NCI-H2227 (cell line): ENCODE measurements around the gene RANBP9.

ENCODE experiments used
- DNase-seq: peaks from one replicate; lab custom pipeline; 2025; ENCODE audit not compliant: unreplicated experiment; lab: John Stamatoyannopoulos, UW

The RANBP9 gene

GRCh38 chr6:13711324-13711732 is 307 bp downstream of the RANBP9 start:
- no peak for DNase-seq

GRCh38 chr6:13710552-13711323 is 897 bp downstream of the RANBP9 start:
- DNase-seq, result peak; percentile 40

- DNase-seq, result peak; percentile 31
Observed at GRCh38 chr6:13709689-13710551, 1.7 kb downstream of the RANBP9 start.

DNA sequence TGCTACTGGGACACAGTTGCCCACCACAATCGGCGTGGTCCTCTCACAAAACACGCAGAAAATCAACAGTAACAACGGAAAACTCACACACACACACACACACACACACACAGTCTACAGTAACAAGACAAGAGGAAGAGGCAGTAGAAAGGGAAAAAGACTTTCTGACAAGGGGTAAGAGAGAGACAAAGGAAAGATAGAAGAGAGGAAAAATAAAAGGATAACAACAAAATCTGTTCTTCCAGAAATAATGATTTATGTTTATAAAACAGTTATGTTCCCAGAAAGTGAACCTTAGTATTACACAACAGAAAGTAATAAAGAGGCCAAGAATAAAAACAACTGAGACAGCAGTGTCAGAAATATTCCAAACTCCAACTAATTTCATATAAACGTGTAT is 2.9 kb downstream of the RANBP9 start:
- DNase-seq, result peak; percentile 5

GRCh38 chr6:13703496-13703895 is 8.1 kb downstream of the RANBP9 start:
- DNase-seq, result no peak

DNA sequence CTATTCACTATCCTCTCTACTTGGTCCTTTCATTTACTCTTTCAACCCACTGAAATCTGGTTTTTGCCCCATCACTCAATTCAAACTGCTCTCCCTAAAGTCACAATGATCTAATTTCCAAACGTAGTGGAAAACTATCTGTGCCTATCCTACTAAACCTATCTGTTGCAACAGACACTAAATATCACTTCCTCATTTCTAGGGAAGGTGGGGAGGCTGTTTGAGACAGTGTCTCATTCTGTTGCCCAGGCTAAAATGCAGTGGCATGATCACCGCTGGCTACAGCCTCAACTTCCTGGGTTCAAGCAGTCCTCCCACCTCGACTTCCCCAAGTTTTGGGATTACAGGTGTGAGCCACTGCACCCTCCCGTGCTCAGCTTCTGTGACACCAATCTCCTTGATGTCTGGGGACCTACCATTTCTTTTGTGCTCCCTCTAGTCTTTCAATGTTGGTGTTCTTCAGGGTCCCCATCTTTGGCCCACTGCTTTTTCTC is 8.8 kb downstream of the RANBP9 start:
- DNase-seq, result no peak

DNA sequence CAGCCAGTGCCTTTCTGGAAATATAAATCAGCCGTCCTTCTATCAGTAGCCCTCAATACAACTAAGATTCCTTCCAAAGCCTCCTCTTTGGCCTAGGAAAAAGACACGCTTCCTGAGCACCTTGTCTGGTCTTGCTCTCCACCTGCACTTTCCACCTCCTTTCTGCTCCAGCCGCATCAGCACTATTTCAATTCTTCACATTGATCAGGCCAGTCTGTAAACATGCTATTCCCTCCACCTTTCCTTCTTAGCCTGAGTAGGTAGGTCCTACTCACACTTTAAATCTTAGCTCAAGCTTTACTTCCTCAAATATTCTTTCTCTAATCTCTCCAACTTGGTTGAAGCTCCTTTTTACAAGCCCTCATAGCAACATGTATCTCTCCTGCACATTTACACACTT is 11.4 kb downstream of the RANBP9 start:
- no peak for DNase-seq

DNA sequence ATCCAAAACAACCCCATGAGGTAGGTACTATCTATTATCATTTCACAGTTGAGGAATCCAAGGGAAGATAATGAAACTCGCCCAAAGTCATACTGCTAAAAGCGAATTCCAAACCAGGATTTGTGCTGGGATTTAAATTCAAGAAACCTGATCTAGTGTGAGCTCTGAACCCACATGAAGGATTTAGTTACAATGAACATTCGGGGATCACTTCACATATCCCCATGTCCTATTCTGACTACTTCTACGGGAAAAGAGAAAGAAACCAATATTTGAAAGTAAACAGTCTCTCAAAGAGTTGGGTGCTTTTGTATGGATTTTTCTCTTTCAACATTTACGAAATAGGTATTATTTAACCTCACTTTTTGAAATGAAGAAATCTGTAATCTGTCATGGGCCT is 12.9 kb downstream of the RANBP9 start:
- no peak for DNase-seq

DNA sequence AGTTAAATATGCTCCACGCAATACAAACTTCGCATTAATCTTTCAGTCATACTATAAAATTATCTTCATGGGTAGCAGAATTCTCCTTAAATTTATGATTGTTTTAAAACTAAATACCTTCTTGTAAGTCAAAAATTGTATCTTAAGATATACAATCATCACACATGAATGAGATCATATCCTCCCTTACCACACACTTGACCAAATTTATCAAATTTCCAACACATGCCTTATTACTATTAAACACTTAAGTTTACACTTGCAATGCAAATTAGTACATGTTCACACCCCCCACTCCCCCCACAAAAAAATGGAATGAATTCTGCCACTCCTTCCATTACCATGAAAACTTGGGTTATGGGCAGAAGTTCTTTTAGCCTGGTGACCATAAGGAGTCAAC is 13.8 kb downstream of the RANBP9 start:
- no peak for DNase-seq

- DNase-seq, result no peak
Observed at GRCh38 chr6:13696226-13696625, 15.4 kb downstream of the RANBP9 start.

- no peak for DNase-seq
Observed at GRCh38 chr6:13695252-13695651, 16.4 kb downstream of the RANBP9 start.

- no peak for DNase-seq
Observed at GRCh38 chr6:13694562-13694961, 17.1 kb downstream of the RANBP9 start.

DNA sequence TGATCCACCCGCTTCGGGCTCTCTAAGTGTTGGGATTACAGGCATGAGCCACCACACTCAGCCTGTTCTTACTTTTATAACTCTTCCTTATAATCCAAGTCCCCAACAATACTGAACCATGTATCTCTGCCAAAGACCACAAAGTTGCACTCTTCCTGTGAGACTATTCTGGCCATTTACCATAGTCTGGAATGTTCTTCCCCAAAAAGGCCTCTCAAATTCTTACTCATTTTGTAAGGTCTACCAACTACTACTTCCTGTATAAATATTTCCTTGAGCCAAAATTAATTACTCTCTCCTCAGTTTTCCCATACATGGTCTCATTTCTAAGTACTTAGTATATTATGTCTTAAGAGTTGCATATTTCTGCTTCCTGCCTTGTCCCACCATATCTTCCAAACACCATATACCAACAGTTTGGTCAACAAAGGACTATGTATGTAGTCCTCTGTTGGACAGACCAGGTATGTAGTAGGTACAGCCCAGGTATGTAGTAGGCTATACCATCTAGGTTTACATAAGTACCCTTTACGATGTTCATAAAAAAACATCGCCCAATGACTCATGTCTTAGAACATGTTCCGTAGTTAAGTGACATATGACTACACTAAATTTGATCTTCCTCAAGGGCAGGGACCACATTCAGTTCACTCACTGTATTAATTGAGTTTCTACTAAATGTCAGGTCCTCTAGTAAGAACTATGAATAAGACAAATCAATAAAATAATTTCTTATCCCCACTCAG is 22.0 kb downstream of the RANBP9 start:
- no peak for DNase-seq

GRCh38 chr6:13688692-13689196 is 22.9 kb downstream of the RANBP9 start:
- DNase-seq, result no peak

GRCh38 chr6:13687917-13688351 is 23.7 kb downstream of the RANBP9 start:
- DNase-seq, result no peak

GRCh38 chr6:13684855-13685254 is 26.8 kb downstream of the RANBP9 start:
- DNase-seq, result no peak

- no peak for DNase-seq
Observed at GRCh38 chr6:13683038-13683437, 28.6 kb downstream of the RANBP9 start.

GRCh38 chr6:13682346-13682745 is 29.3 kb downstream of the RANBP9 start:
- DNase-seq, result no peak

DNA sequence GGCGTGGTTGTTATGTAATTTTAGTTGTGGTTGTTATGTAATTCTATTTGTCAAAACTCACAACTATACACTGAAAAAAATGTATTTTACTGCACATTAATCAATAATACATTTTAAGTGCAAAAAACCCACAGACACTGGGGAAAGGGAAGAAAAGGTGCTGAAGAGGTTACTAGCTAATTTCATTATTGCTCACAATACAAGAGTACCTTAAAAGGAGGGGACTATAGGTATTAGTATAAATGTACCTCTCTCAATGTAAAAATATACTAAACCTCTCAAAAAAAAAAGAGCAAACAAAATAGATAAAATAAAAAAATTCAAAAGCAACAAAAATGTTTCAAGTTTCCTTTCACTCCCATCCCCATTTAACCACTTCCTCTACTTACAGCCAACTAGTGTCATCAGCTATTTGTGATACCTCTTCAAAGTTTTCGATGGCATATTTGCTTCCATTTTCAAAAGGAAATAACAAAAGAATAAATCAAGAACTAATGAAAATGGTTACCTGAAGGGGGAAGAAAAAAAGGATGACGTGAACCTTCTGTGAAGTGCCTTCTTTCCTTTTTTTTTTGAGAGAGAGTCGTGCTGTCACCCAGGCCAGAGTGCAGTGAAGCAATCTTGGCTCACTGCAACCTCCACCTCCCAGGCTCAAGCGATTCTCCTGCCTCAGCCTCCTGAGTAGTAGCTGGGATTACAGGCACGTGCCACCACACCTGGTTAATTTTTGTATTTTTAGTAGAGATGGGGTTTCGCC is 30.2 kb downstream of the RANBP9 start:
- no peak for DNase-seq

GRCh38 chr6:13680448-13680968 is 31.1 kb downstream of the RANBP9 start:
- DNase-seq, result no peak
